IMR-90 (cell line): ENCODE measurements around the gene LMBR1L.

Experiments
- CEBPB ChIP-seq: IDR thresholded peaks from 2 replicates; pipeline ENCODE4 v1.6.1; 2012; ENCODE audit warnings: low read depth, low read length, improper control_type of control experiment
- CHD1 ChIP-seq: IDR thresholded peaks from 2 replicates; pipeline ENCODE4 v1.6.1; 2012; ENCODE audit warnings: low read depth, low read length, improper control_type of control experiment
- CTCF ChIP-seq: conservative IDR thresholded peaks from 2 replicates; pipeline ENCODE4 v1.5.1; 2012; ENCODE audit warnings: mild to moderate bottlenecking, low read depth, low read length, improper control_type of control experiment
- ELK1 ChIP-seq: fragments of 150-350 bp; IDR thresholded peaks from 2 replicates; pipeline ENCODE4 v1.6.1; 2016; ENCODE audit warnings: low read depth, mild to moderate bottlenecking, low read length, moderate library complexity, borderline replicate concordance
- MAFK ChIP-seq: IDR thresholded peaks from 2 replicates; pipeline ENCODE4 v1.6.1; 2012; ENCODE audit warnings: low read depth, low read length, improper control_type of control experiment
- MXI1 ChIP-seq: IDR thresholded peaks from 2 replicates; pipeline ENCODE4 v1.6.1; 2012; ENCODE audit warnings: low read depth, mild to moderate bottlenecking, low read length, moderate library complexity, borderline replicate concordance
- NFE2L2 ChIP-seq: fragments of 150-350 bp; IDR thresholded peaks from 2 replicates; pipeline ENCODE4 v1.6.1; 2016; ENCODE audit warnings: low read depth, mild to moderate bottlenecking, low read length
- POLR2A ChIP-seq: IDR thresholded peaks from 2 replicates; pipeline ENCODE4 v1.6.1; 2012; ENCODE audit warnings: mild to moderate bottlenecking, low read depth, low read length
- RAD21 ChIP-seq: IDR thresholded peaks from 2 replicates; pipeline ENCODE4 v1.6.1; 2012; ENCODE audit warnings: low read length, improper control_type of control experiment
- RFX5 ChIP-seq: IDR thresholded peaks from 2 replicates; pipeline ENCODE4 v1.8.0; 2012; ENCODE audit warnings: low read depth, mild to moderate bottlenecking, low read length, moderate library complexity
- SMC3 ChIP-seq: fragments of 150-350 bp; IDR thresholded peaks from 2 replicates; pipeline ENCODE4 v1.6.1; 2016; ENCODE audit warnings: low read depth, mild to moderate bottlenecking, antibody characterized with exemption, low read length, moderate library complexity
- USF2 ChIP-seq: fragments of 150-350 bp; IDR thresholded peaks from 2 replicates; pipeline ENCODE4 v1.6.1; 2017; ENCODE audit warnings: mild to moderate bottlenecking, antibody characterized with exemption, low read length, low read depth

- TF ChIP-seq CTCF (no peak), SMC3 (no peak), MXI1 (no peak), CEBPB (no peak), NFE2L2 (no peak), MAFK (no peak), POLR2A (no peak), USF2 (no peak), ELK1 (no peak), CHD1 (no peak), RFX5 (no peak), RAD21 (no peak)
Measured at GRCh38 chr12:49104822-49105221, 5.8 kb downstream of the LMBR1L start.
